ENCODE results near the gene EPHA8.

- TF ChIP-seq EZH2 (IDR thresholded peaks at IDR 0.05; ENCODE audit: insufficient read depth, poor library complexity, severe bottlenecking) (no peak), EZH2phosphoT487 (IDR thresholded peaks at IDR 0.05; ENCODE audit: insufficient read depth, low read depth) (no peak)
These were observed 29.9 kb upstream of the EPHA8 start for GRCh38 chr1:22533244-22533895.

Data from GM23248 (cell line).